ENCODE results near the gene PDZD4. TPM values are rescaled to one million over a fixed set of nuclear protein-coding genes. Genes with fewer than 3 reads are reported as not detected.

PDZD4 gene
- polyA plus RNA-seq, 1 donor (not counting 4 experiments of a cell fraction or from before 2014, with no cell fraction given): 0.05 TPM

GRCh38 chrX:153875391-153876111 is 45.2 kb upstream of the PDZD4 start:
- peaks cover 23% of the 10 kb centered on the region for H3K27me3 ChIP-seq (ENCODE audit: control insufficient read depth, extremely low read depth, insufficient read depth, low read length)
- H3K79me2 ChIP-seq (ENCODE audit: control insufficient read depth, insufficient read depth, low read length): no peaks in the 10 kb centered on the region
- TF ChIP-seq CTCF (optimal IDR thresholded peaks at IDR 0.05 in 1 of 3, IDR thresholded peaks at IDR 0.05 in 1 of 3, conservative IDR thresholded peaks at IDR 0.05 in 1 of 3; ENCODE audit: extremely low read depth in 1 of 3, insufficient read depth in 2 of 3, low read length in 3 of 3): no peak
- TF ChIP-seq EZH2 (IDR thresholded peaks at IDR 0.05; ENCODE audit: low read length): no peak
- dilution Hi-C loops (cut with MboI; ENCODE audit: extremely low pct_ligation_motif_present, low sequenced_read_pairs): no loop called here
- no peak for DNase-seq (ENCODE audit: low read depth, low spot score)
- H3K9me1 ChIP-seq (ENCODE audit: control insufficient read depth, extremely low read depth, insufficient read depth, low read length): no peaks in the 10 kb centered on the region
- peaks cover 0 to 6% of the 10 kb centered on the region in 2 experiments for H3K36me3 ChIP-seq (ENCODE audit: control insufficient read depth in 2 of 2, extremely low read depth in 1 of 2, insufficient read depth in 2 of 2, low read length in 2 of 2)
- H3K27ac ChIP-seq (ENCODE audit: control insufficient read depth, insufficient read depth, low read length): no peak overlapping the region
- H3K9me3 ChIP-seq (ENCODE audit: control insufficient read depth, low read depth, low read length): no peaks in the 10 kb centered on the region
- no peak for FAIRE-seq
- no peak overlapping the region for H2AFZ ChIP-seq (ENCODE audit: control insufficient read depth, low read length)
- H3K9ac ChIP-seq (ENCODE audit: control insufficient read depth, extremely low read depth, insufficient read depth, low read length): no peak overlapping the region
- H3K4me2 ChIP-seq (ENCODE audit: control insufficient read depth, extremely low read depth, insufficient read depth, low read depth, low read length): no peak overlapping the region
- H3K4me3 ChIP-seq (ENCODE audit: control insufficient read depth in 2 of 3, extremely low read depth in 1 of 3, insufficient read depth in 2 of 3, low read depth in 1 of 3, low read length in 3 of 3): no peak overlapping the region
- peaks cover 3% of the 10 kb centered on the region for H4K20me1 ChIP-seq (ENCODE audit: control insufficient read depth, extremely low read depth, insufficient read depth, low read length)
- H3K4me1 ChIP-seq (ENCODE audit: control insufficient read depth, extremely low read depth, insufficient read depth, low read length): no peaks in the 10 kb centered on the region

GRCh38 chrX:153874366-153875125 is 44.2 kb upstream of the PDZD4 start:
- no peaks in the 10 kb centered on the region for H3K9me3 ChIP-seq (ENCODE audit: control insufficient read depth, low read depth, low read length)
- H2AFZ ChIP-seq (ENCODE audit: control insufficient read depth, low read length): no peak overlapping the region
- H3K79me2 ChIP-seq (ENCODE audit: control insufficient read depth, insufficient read depth, low read length): no peaks in the 10 kb centered on the region
- no peaks in the 10 kb centered on the region for H3K9me1 ChIP-seq (ENCODE audit: control insufficient read depth, extremely low read depth, insufficient read depth, low read length)
- TF ChIP-seq EZH2 (IDR thresholded peaks at IDR 0.05; ENCODE audit: low read length): no peak
- no peak for TF ChIP-seq CTCF (optimal IDR thresholded peaks at IDR 0.05 in 1 of 3, IDR thresholded peaks at IDR 0.05 in 1 of 3, conservative IDR thresholded peaks at IDR 0.05 in 1 of 3; ENCODE audit: extremely low read depth in 1 of 3, insufficient read depth in 2 of 3, low read length in 3 of 3)
- dilution Hi-C loops (cut with MboI; ENCODE audit: extremely low pct_ligation_motif_present, low sequenced_read_pairs): no loop called here
- DNase-seq (ENCODE audit: low read depth, low spot score) (no peak), FAIRE-seq (no peak)
- peaks cover 3% of the 10 kb centered on the region for H4K20me1 ChIP-seq (ENCODE audit: control insufficient read depth, extremely low read depth, insufficient read depth, low read length)
- peaks cover 0 to 6% of the 10 kb centered on the region in 2 experiments for H3K36me3 ChIP-seq (ENCODE audit: control insufficient read depth in 2 of 2, extremely low read depth in 1 of 2, insufficient read depth in 2 of 2, low read length in 2 of 2)
- H3K27me3 ChIP-seq (ENCODE audit: control insufficient read depth, extremely low read depth, insufficient read depth, low read length): peaks cover 13% of the 10 kb centered on the region
- H3K4me2 ChIP-seq (ENCODE audit: control insufficient read depth, extremely low read depth, insufficient read depth, low read depth, low read length): no peak overlapping the region
- H3K27ac ChIP-seq (ENCODE audit: control insufficient read depth, insufficient read depth, low read length): no peak overlapping the region
- no peak overlapping the region for H3K4me3 ChIP-seq (ENCODE audit: control insufficient read depth in 2 of 3, extremely low read depth in 1 of 3, insufficient read depth in 2 of 3, low read depth in 1 of 3, low read length in 3 of 3)
- no peak overlapping the region for H3K9ac ChIP-seq (ENCODE audit: control insufficient read depth, extremely low read depth, insufficient read depth, low read length)
- no peaks in the 10 kb centered on the region for H3K4me1 ChIP-seq (ENCODE audit: control insufficient read depth, extremely low read depth, insufficient read depth, low read length)

Measured in keratinocyte (primary cell).